Gastroesophageal sphincter (tissue), 3 donors: Measurements from ENCODE around the gene ECPAS.

Experiments used
- CTCF ChIP-seq, 4 experiments: fragments of 200-600 bp in 2 of 4; fragments of 450-650 bp in 2 of 4; sonication (generic) in 1 of 4; IDR thresholded peaks; one replicate each; pipeline ENCODE4 v1.5.1; 2017 to 2019; ENCODE audit warnings: antibody characterized with exemption in 4 of 4, mild to moderate bottlenecking in 2 of 4, moderate library complexity in 2 of 4
- EP300 ChIP-seq: sonication (generic); formaldehyde crosslinking; IDR thresholded peaks from one replicate; pipeline ENCODE4 v1.6.1; 2017; ENCODE audit warnings: antibody characterized with exemption, mild to moderate bottlenecking
- POLR2A ChIP-seq, 2 donors: fragments of 450-650 bp; IDR thresholded peaks; one replicate each; pipeline ENCODE4 v1.6.1; 2017; ENCODE audit warnings: antibody characterized with exemption in 2 of 2, mild to moderate bottlenecking in 2 of 2, moderate library complexity in 1 of 2
- POLR2AphosphoS5 ChIP-seq: sonication (generic); formaldehyde crosslinking; IDR thresholded peaks from one replicate; pipeline ENCODE4 v1.6.1; 2017; ENCODE audit warnings: antibody characterized with exemption

GRCh38 chr9:111454751-111455150 lies 29.4 kb downstream of the ECPAS start:
- TF ChIP-seq CTCF (IDR thresholded peaks at IDR 0.05) (no peak), POLR2AphosphoS5 (no peak), EP300 (no peak), POLR2A (IDR thresholded peaks at IDR 0.05) (no peak)
